Suprapubic skin (tissue), 4 donors: ENCODE data around the gene ASB4.

Experiments used
- EP300 ChIP-seq: sonication (generic); formaldehyde crosslinking; IDR thresholded peaks from one replicate; pipeline ENCODE4 v1.6.1; 2017; ENCODE audit warnings: antibody characterized with exemption
- POLR2A ChIP-seq, 2 donors: fragments of 450-650 bp; IDR thresholded peaks; one replicate each; pipeline ENCODE4 v1.6.1; 2017; ENCODE audit warnings: antibody characterized with exemption in 2 of 2, mild to moderate bottlenecking in 2 of 2, moderate library complexity in 2 of 2
- POLR2AphosphoS5 ChIP-seq, 3 donors: sonication (generic); formaldehyde crosslinking; IDR thresholded peaks; one replicate each; pipeline ENCODE4 v1.6.1; 2017; ENCODE audit warnings: antibody characterized with exemption in 3 of 3
- TF ChIP-seq, protein P1 (sequence below), 2 donors: fragments of 200-600 bp in 1 of 2; fragments of 450-650 bp in 1 of 2; sonication (generic) in 1 of 2; IDR thresholded peaks; one replicate each; pipeline ENCODE4 v1.5.1; 2016 to 2019; ENCODE audit warnings: antibody characterized with exemption in 2 of 2, mild to moderate bottlenecking in 1 of 2, moderate library complexity in 1 of 2

DNA sequence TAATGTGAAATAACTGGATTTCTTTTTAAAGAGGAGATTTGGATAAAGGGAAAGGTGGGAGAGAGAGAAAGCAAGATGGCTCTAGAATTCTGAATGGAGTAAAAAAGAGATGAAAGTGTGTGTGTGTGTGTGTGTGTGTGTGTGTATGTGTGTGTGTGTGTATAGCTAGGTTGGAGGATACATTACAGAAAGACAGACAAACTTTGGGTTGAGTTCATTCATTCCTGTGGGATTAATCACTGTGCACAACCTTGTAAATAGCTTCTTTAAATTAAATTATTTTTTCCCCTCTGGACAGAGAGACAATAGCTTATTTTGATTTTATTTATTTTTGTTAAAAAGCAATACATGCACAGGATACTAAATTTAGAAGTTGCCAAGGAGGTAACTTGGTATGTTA is 7.5 kb downstream of the ASB4 start:
- no peak for TF ChIP-seq POLR2A (IDR thresholded peaks at IDR 0.05)
- no peak for TF ChIP-seq POLR2AphosphoS5 (IDR thresholded peaks at IDR 0.05)
- TF ChIP-seq EP300 = no peak
- TF ChIP-seq, protein P1, sequence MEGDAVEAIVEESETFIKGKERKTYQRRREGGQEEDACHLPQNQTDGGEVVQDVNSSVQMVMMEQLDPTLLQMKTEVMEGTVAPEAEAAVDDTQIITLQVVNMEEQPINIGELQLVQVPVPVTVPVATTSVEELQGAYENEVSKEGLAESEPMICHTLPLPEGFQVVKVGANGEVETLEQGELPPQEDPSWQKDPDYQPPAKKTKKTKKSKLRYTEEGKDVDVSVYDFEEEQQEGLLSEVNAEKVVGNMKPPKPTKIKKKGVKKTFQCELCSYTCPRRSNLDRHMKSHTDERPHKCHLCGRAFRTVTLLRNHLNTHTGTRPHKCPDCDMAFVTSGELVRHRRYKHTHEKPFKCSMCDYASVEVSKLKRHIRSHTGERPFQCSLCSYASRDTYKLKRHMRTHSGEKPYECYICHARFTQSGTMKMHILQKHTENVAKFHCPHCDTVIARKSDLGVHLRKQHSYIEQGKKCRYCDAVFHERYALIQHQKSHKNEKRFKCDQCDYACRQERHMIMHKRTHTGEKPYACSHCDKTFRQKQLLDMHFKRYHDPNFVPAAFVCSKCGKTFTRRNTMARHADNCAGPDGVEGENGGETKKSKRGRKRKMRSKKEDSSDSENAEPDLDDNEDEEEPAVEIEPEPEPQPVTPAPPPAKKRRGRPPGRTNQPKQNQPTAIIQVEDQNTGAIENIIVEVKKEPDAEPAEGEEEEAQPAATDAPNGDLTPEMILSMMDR (IDR thresholded peaks at IDR 0.05) = no peak
